IMR-90 (cell line): ENCODE results near the gene TPST1. TPM values are rescaled to one million over a fixed set of nuclear protein-coding genes. Genes with fewer than 3 reads are reported as not detected.

Source experiments
- ATAC-seq: fragments of 200-7000 bp; cut with Tn5 transposase; 2 replicates; pipeline ENCODE4 v1.9.1; 2020; ENCODE audit warnings: low read depth, mild to moderate bottlenecking, moderate library complexity
- BruUV-seq: library from RNA; stranded (reverse); fragments of 400-500 nt; replicated peaks from 2 replicates; lab custom pipeline; 2021; lab: Mats Ljungman, UMichigan
- CTCF ChIA-PET: fragments of 300-600 bp; formaldehyde crosslinking; extraction: SDS; loops from one replicate; lab custom pipeline; 2021; ENCODE audit warnings: antibody characterized with exemption; lab: Yijun Ruan, JAX
- POLR2A ChIA-PET: fragments of 300-600 bp; sonication (Branson Sonifier 250); formaldehyde crosslinking; loops from one replicate; lab custom pipeline; 2022; ENCODE audit warnings: antibody characterized with exemption; ENCODE audit not compliant: unreplicated experiment; lab: Charles Lee
- DNase-seq: peaks from one replicate; pipeline ENCODE4 v3.0.0; 2013
- H2AFZ ChIP-seq: replicated peaks from 2 replicates; pipeline ENCODE3; 2013; ENCODE audit warnings: low read length, mild to moderate bottlenecking; ENCODE audit not compliant: poor library complexity
- H2AK5ac ChIP-seq: 2 replicates; pipeline ENCODE4 v1.6.1; 2013; ENCODE audit warnings: low read depth, low read length, inconsistent platforms
- H2AK9ac ChIP-seq: replicated peaks from 2 replicates; pipeline ENCODE3; 2013; ENCODE audit warnings: mild to moderate bottlenecking, low read depth, low read length, moderate library complexity; ENCODE audit not compliant: poor library complexity
- H2BK120ac ChIP-seq: 2 replicates; pipeline ENCODE4 v1.6.1; 2013; ENCODE audit warnings: low read depth, low read length, inconsistent platforms
- H2BK15ac ChIP-seq: 3 replicates; pipeline ENCODE4 v1.6.1; 2013; ENCODE audit warnings: low read depth, low read length, inconsistent platforms
- H2BK20ac ChIP-seq: 2 replicates; pipeline ENCODE4 v1.6.1; 2013; ENCODE audit warnings: low read depth, mild to moderate bottlenecking, inconsistent platforms, low read length, moderate library complexity
- H2BK5ac ChIP-seq: 2 replicates; pipeline ENCODE4 v1.6.1; 2013; ENCODE audit warnings: mild to moderate bottlenecking, low read depth, low read length, inconsistent platforms; ENCODE audit not compliant: poor library complexity, severe bottlenecking
- H3K14ac ChIP-seq: replicated peaks from 2 replicates; pipeline ENCODE4 v1.6.1; 2013; ENCODE audit warnings: low read depth, low read length, inconsistent platforms
- H3K18ac ChIP-seq: 2 replicates; pipeline ENCODE4 v1.6.1; 2013; ENCODE audit warnings: low read depth, low read length, control low read depth
- H3K23ac ChIP-seq: 2 replicates; pipeline ENCODE4 v1.6.1; 2013; ENCODE audit warnings: low read depth, low read length, inconsistent platforms
- H3K27ac ChIP-seq: 2 replicates; pipeline ENCODE4 v1.5.1; 2013; ENCODE audit warnings: mild to moderate bottlenecking, control low read depth, low read length; ENCODE audit not compliant: insufficient read depth
- H3K27me3 ChIP-seq: 2 replicates; pipeline ENCODE4 v1.6.1; 2013; ENCODE audit warnings: low read length; ENCODE audit not compliant: control insufficient read depth, insufficient read depth
- H3K36me3 ChIP-seq: 2 replicates; pipeline ENCODE4 v1.6.1; 2013; ENCODE audit warnings: low read length, mixed read lengths; ENCODE audit not compliant: control insufficient read depth, insufficient read depth
- H3K4ac ChIP-seq: 2 replicates; pipeline ENCODE4 v1.6.1; 2013; ENCODE audit warnings: low read depth, low read length, inconsistent platforms
- H3K4me1 ChIP-seq: 2 replicates; pipeline ENCODE4 v1.6.1; 2013; ENCODE audit warnings: low read length, mixed read lengths; ENCODE audit not compliant: control insufficient read depth, insufficient read depth
- H3K4me2 ChIP-seq: 2 replicates; pipeline ENCODE4 v1.6.1; 2013; ENCODE audit warnings: low read depth, mild to moderate bottlenecking, control low read depth, low read length, moderate library complexity
- H3K4me3 ChIP-seq: 2 replicates; pipeline ENCODE4 v1.5.1; 2013; ENCODE audit warnings: low read depth, mild to moderate bottlenecking, control low read depth, low read length, moderate library complexity; ENCODE audit not compliant: insufficient read depth
- H3K56ac ChIP-seq: 2 replicates; pipeline ENCODE4 v1.6.1; 2013; ENCODE audit warnings: low read length, inconsistent platforms; ENCODE audit not compliant: insufficient read depth; ENCODE audit errors: extremely low read depth
- H3K79me1 ChIP-seq, 2 experiments: 2 replicates each; pipeline ENCODE4 v1.6.1; 2013; ENCODE audit warnings: low read length in 2 of 2, inconsistent platforms in 1 of 2, low read depth in 1 of 2
- H3K9ac ChIP-seq: 2 replicates; pipeline ENCODE4 v1.6.1; 2013; ENCODE audit warnings: low read depth, low read length, control low read depth
- H3K9me1 ChIP-seq: 2 replicates; pipeline ENCODE4 v1.6.1; 2013; ENCODE audit warnings: low read length, inconsistent platforms; ENCODE audit not compliant: insufficient read depth
- H3K9me3 ChIP-seq: 2 replicates; pipeline ENCODE4 v1.6.1; 2013; ENCODE audit warnings: low read length; ENCODE audit not compliant: control insufficient read depth, insufficient read depth
- H4K20me1 ChIP-seq: 2 replicates; pipeline ENCODE4 v1.6.1; 2013; ENCODE audit warnings: low read length, inconsistent platforms; ENCODE audit not compliant: insufficient read depth
- H4K5ac ChIP-seq: 2 replicates; pipeline ENCODE4 v1.6.1; 2013; ENCODE audit warnings: mild to moderate bottlenecking, low read depth, low read length, control low read depth
- H4K8ac ChIP-seq, 2 experiments: 2 replicates each; pipeline ENCODE4 v1.6.1; 2013; ENCODE audit warnings: low read depth in 2 of 2, low read length in 2 of 2, control low read depth in 1 of 2, inconsistent platforms in 1 of 2
- H4K91ac ChIP-seq: 2 replicates; pipeline ENCODE4 v1.6.1; 2013; ENCODE audit warnings: low read depth, low read length, inconsistent platforms; ENCODE audit not compliant: insufficient read depth
- CEBPB ChIP-seq: IDR thresholded peaks from 2 replicates; pipeline ENCODE4 v1.6.1; 2012; ENCODE audit warnings: low read depth, low read length, improper control_type of control experiment
- CHD1 ChIP-seq: IDR thresholded peaks from 2 replicates; pipeline ENCODE4 v1.6.1; 2012; ENCODE audit warnings: low read depth, low read length, improper control_type of control experiment
- CTCF ChIP-seq: conservative IDR thresholded peaks from 2 replicates; pipeline ENCODE4 v1.5.1; 2012; ENCODE audit warnings: mild to moderate bottlenecking, low read depth, low read length, improper control_type of control experiment
- ELK1 ChIP-seq: fragments of 150-350 bp; IDR thresholded peaks from 2 replicates; pipeline ENCODE4 v1.6.1; 2016; ENCODE audit warnings: low read depth, mild to moderate bottlenecking, low read length, moderate library complexity, borderline replicate concordance
- FOS ChIP-seq: fragments of 150-350 bp; IDR thresholded peaks from 2 replicates; pipeline ENCODE4 v1.6.1; 2016; ENCODE audit warnings: low read depth, low read length
- MAFK ChIP-seq: IDR thresholded peaks from 2 replicates; pipeline ENCODE4 v1.6.1; 2012; ENCODE audit warnings: low read depth, low read length, improper control_type of control experiment
- MXI1 ChIP-seq: IDR thresholded peaks from 2 replicates; pipeline ENCODE4 v1.6.1; 2012; ENCODE audit warnings: low read depth, mild to moderate bottlenecking, low read length, moderate library complexity, borderline replicate concordance
- NFE2L2 ChIP-seq: fragments of 150-350 bp; IDR thresholded peaks from 2 replicates; pipeline ENCODE4 v1.6.1; 2016; ENCODE audit warnings: low read depth, mild to moderate bottlenecking, low read length
- RAD21 ChIP-seq: IDR thresholded peaks from 2 replicates; pipeline ENCODE4 v1.6.1; 2012; ENCODE audit warnings: low read length, improper control_type of control experiment
- RCOR1 ChIP-seq: IDR thresholded peaks from 2 replicates; pipeline ENCODE4 v1.6.1; 2012; ENCODE audit warnings: mild to moderate bottlenecking, low read length, improper control_type of control experiment; ENCODE audit not compliant: insufficient replicate concordance
- WGBS, 2 experiments: methylation state at CpG; one replicate each; pipeline versions ENCODE4 v1.1.5 to v1.1.7; 2013; ENCODE audit warnings: missing lambda C conversion rate in 2 of 2; ENCODE audit not compliant: insufficient read length in 1 of 2; ENCODE audit errors: extremely low coverage in 2 of 2; 5-methylcytosine and 5-hydroxymethylcytosine counted together
- dilution Hi-C: fragments of 300-500 bp; cut with HindIII; formaldehyde crosslinking; loops from one replicate; pipeline ENCODE4 v1.14.3; 2018; ENCODE audit warnings: low sequenced_read_pairs; ENCODE audit not compliant: unreplicated experiment
- in situ Hi-C: fragments of 300-500 bp; cut with MboI; formaldehyde crosslinking; loops from 3 replicates; pipeline ENCODE4 v1.14.3; 2019; ENCODE audit warnings: low sequenced_read_pairs, inconsistent platforms, mixed read lengths
- intact Hi-C: fragments of 100-400 bp; cut with micrococcal nuclease; formaldehyde crosslinking; loops from 2 replicates; pipeline ENCODE4 v1.10.0; 2022
- polyA plus RNA-seq, 3 experiments: library from polyadenylated mRNA; depleted of rRNA; stranded (reverse); fragments of >200 nt; gene quantifications; 2 replicates each; pipeline ENCODE4 v1.2.3, GENCODE V29; 2012; ENCODE audit warnings: low replicate concordance in 1 of 3
- total RNA-seq: library from RNA; depleted of rRNA; stranded (reverse); fragments of >200 nt; gene quantifications from 2 replicates; pipeline ENCODE4 v1.2.3, GENCODE V29; 2012

Gene TPST1
- total and polyA plus RNA-seq, 2 of the 4 experiments (the other 2 are of a cell fraction), result 37.7 to 58.6 TPM

- ATAC-seq, result no peak
- Histone ChIP-seq H3K4me3 (no peak overlapping the region), H2AK9ac (no peak overlapping the region), H3K14ac (no peak overlapping the region), H2BK20ac (no peak overlapping the region), H2BK5ac (no peak overlapping the region), H3K4me1 (peaks cover 5% of the 10 kb centered on the region), H3K27ac (no peak overlapping the region), H3K23ac (no peak overlapping the region), H2BK120ac (no peak overlapping the region), H4K91ac (no peak overlapping the region), H3K18ac (no peak overlapping the region), H3K4ac (no peak overlapping the region), H3K9me1 (peaks cover 7% of the 10 kb centered on the region), H3K79me1 (peaks cover 15 to 41% of the 10 kb centered on the region in 2 experiments), H3K56ac (no peak overlapping the region), H3K9ac (no peak overlapping the region), H4K5ac (no peak overlapping the region), H3K36me3 (peaks cover 4% of the 10 kb centered on the region; the same call in 1 of the 2 replicates), H3K4me2 (no peak overlapping the region), H3K27me3 (no peaks in the 10 kb centered on the region), H4K8ac (no peak overlapping the region), H2BK15ac (no peak overlapping the region), H4K20me1 (peaks cover 20% of the 10 kb centered on the region; the same call in 1 of the 2 replicates), H3K9me3 (no peaks in the 10 kb centered on the region), H2AFZ (no peak overlapping the region), H2AK5ac (no peak overlapping the region)
- intact Hi-C loops (no loop called here), dilution Hi-C loops (no loop called here), in situ Hi-C loops (no loop called here)
- no TSS peak for BruUV-seq
- no peak for TF ChIP-seq NFE2L2
- TF ChIP-seq FOS, result no peak
- TF ChIP-seq RCOR1, result no peak
- TF ChIP-seq RAD21, result no peak
- no peak for TF ChIP-seq MXI1
- no peak for TF ChIP-seq MAFK
- TF ChIP-seq CHD1, result no peak
- TF ChIP-seq CTCF, result no peak
- TF ChIP-seq ELK1, result no peak
- TF ChIP-seq CEBPB, result no peak
- no peak for DNase-seq
- POLR2A ChIA-PET, result no interaction called here
- no CpG with 5 or more reads among the region's 1 CpG for WGBS, 2 experiments
- CTCF ChIA-PET, result no interaction called here
These were observed 22.7 kb downstream of the TPST1 start for GRCh38 chr7:66227808-66228207.
